Stimulated activated CD4-positive, alpha-beta T cell treated with anti-CD3 and anti-CD28 coated beads, TNF-alpha, amount 100 ng/mL, for 24 hours (primary cell): ENCODE data around the gene DACH1.
"Not testable (repeated sequence)": the region's sequence is repeated elsewhere in the genome, so short reads cannot be mapped to it uniquely, and the experiment has no call there.

ENCODE experiments used
- DNase-seq, 3 experiments: peaks; one replicate each; pipeline ENCODE4 v3.0.0-alpha.2; 2020; ENCODE audit warnings: low read depth in 3 of 3

DACH1 gene

DNA sequence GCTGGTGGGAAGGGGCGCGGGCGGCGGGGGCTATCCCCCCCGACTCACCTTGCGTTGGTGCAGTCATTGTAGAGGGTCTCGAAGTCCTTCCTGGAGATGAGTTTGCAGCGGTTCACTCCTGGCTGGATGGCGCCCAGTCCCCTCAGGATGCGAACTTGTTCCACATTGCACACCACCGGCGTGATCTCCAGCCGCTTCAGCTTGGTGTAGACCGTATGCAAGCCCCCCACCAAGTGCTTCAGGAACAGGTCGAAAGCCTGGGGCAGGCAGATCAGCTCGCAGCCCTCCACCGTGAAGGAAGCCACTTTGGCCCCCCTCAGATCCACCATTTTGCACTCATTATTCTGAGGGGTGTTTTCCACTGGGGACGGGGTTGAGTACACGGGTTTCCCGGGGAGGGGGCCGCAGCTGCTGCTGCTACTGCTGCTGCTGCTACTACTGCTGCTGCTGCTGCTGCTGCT is 1.1 kb downstream of the DACH1 start:
- DNase-seq: no peak

DNA sequence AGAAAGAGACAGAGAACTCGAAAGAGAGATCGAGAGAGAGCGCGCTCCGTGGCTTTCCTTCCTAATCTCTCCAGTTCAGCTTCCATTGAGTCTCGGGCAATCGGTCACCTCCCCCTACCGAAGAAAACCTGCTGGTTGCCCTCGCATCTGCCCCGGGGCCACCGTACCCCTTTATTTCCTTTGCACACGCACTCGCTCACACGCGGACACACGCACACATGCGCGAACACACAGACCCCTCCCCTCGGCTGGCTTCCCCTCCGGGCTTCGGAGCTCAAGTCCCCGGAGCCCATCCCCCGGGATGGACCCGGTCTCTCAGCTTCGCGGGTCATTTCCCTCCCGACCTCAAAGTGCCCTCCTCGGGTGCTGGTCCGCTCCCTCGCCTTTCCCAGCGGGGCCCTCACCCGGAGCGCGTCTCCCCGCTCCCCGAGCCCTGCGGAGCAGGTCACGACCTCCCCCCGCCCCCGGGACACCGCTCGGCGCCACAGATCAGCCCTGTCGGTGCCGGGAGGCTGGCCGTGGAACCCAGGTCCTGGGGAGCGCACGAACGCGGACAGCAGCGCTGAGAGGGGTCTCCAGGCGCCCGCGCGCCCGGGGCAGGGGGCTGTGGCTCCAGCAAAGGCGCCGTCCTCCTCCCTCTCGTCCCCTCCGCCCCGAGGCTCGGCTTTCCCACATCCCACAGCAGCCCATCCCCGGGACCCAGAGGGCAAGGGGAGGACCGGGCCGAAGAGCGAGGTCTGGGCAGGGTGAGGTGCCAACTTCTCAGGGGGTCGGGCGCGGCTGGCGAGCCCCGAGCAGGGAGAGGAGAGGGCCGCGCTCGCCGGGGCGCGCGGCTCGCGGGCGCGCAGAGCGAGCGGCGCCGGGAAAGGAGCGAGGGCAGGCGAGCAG is 1.8 kb downstream of the DACH1 start:
- DNase-seq: no peak

DNA sequence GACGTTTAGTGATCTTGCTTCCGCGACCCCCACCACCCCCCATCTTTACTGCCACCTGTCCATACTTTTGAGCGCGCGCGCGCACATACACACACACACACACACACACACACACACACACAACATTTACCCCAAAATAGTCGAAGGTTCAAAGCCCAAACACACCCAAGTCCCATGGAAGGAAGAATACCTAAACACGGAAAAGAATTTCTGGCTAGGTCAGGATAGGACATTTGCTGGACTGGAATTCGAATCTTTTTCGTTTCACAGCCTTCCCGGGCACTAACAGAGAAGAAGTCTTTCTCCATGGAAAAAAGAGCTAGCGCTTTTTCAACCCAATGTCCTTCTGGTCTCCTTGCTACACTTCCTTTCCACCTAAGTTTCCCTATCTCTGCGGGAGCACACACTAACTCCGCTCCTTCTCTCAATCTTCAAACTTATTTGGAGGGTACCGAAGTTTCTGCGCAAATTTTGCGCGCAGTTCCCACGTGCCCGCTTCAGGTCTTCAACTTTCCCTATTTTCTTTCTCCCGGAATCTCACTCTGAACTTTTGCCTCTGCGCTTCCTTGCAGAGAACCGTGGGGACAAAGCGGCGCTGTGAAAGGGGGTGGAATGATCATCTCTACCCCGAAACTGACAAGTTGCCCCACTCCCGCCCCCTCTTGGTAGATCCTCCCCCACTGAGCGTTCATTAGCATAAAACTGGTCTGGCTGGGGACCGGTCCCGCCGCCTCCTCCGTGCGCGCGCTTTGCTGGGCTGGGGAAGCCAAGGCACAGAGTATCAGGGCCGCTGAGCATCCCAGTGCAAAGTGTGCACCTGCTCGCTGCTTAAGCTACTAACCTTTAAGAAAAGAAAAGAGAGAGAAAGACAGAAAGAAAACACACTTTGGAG is 2.7 kb downstream of the DACH1 start:
- DNase-seq: no peak

DNA sequence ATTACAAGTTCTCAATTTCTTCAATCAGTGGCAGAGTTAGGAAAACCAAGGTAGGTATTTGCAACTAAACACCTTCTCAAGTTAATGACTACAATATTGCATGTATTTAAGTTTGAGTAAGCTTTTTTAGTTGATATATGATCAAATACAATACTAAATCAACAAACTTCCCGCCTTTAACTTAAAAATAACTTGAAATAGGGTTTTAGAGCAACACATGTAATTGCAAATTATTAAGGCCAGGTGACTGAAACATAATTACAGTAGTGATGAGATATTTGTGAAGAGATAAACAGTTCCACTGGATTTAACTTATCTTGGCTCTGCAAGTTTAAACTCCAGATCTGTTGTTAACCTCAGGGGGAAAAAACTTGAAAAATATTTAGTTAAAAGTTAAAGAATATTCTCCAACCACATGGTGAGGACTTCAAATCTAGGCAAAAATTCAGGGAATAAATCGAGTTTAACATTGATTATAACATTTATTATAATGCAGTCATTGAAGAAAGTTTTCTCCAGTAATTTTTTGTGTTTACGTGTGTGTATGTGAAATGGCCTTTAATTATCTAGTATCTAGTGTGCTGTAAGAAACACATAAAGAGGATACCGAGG is 3.6 kb downstream of the DACH1 start:
- DNase-seq: no peak

DNA sequence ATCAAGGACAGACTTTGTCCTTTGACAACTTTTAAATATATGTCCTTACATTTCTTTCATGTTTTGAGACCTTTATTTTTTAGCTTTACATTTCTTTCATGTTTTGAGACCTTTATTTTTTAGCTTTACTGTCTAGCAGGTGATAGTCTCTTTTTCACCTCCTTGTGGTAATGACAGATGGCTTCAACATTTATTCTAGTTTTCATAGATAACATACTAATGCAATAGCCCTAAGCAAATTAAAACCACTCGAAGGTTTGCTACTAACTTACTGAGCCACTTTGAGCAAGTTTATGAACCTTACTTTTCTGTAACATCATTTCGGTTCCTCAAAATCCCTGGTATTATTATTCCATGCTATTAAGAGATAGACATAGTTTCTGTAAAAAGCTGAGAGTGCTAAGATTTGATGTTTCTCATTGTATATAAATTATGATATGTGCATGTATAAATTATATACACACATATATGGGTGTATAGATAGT is 4.5 kb downstream of the DACH1 start:
- DNase-seq: no peak

DNA sequence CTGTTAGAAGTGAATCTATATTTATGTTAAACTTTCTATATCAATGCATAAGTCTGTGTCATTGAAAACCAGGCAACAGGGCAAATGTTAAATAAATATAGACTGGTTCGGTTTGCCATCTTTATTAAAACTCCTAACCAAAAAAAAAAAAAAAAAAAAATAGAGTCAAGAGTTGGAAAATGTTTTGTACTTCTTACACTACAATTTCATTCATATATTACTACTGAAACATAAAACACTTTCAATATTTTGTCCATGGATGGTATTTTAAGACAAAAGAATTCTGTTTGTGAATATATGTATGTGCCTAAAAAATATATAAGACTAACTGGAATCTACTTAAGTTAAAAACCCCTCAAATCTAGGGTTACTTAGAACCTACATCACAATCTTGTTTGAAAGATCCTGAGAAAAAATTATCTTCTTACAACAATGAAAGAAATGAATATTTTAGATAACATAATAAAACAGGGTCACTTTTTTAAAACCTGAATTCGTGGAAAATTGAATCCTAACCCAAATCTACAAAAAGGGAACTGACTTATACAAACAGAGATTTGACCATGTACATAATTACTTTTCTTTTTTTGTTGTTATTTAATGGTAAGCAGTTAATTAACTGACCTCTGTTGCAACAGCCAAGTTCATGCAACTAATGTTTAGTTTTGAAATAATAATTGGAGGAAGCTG is 5.1 kb downstream of the DACH1 start:
- no peak for DNase-seq

DNA sequence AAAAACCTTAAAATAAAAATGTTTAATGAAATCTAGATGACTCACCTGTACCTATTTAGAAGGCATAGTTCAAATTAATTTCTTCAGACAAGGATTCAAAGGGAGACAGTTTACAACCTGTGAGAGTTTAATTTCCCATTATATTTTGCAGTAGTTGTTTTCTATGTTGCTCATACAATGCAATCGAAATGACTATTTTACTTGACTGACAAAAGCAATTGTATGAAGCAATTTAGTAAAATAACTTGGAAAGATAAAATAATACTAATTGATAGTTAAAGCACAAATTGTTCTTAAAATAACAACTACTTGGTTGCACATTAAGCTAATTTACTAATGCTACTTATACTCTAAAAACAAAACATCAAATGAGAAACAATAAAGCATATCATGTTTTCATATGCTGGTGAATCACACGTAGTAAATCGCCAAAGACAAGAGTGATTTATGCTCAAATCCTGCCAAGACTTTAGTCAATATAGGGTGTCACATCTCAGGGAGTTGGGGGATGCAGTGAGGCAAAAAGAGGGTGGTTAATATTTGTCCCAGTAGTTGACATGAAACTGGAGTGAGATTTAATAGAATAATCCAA is 6.4 kb downstream of the DACH1 start:
- no peak for DNase-seq

DNA sequence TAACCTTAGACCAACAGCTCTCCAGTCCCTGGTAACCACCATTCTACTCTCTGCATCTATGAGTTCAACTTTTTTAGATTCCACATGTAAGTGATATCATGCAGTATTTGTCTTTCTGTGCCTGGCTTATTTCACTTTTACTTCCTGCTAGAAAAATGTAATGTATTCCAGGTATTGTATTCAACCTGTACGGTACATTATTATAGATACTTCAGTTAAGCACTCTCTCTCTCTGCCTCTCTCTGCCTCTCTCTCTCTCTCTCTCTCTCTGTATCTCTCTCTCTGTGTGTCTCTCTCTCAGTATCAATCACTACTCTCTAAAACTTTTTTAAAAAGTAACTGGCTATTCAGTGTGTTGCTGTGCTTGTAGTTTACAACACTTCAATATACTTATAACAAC is 8.4 kb downstream of the DACH1 start:
- DNase-seq: no peak

DNA sequence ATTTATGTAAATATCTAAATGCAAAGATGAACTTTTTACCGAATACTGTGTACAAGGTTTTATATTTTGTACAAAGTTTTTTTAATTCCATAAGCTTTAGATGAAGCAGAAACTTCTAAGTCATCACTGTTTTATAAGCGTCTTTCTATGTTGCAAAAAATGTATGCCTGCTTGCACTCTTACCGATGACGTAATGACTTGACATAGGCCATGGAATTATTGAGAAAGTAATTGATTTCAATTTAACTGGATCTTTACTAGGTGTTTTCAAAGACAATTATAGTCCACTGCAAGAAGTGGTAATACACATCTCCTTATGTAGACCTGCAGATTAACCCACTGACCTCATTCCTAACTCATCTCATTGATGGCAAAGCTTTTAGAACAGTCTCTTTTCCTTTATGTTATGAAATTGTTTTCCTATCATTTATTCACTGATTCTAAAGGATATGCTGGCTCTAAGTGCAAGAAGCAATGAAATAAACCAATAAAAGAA is 10.4 kb downstream of the DACH1 start:
- no peak for DNase-seq

DNA sequence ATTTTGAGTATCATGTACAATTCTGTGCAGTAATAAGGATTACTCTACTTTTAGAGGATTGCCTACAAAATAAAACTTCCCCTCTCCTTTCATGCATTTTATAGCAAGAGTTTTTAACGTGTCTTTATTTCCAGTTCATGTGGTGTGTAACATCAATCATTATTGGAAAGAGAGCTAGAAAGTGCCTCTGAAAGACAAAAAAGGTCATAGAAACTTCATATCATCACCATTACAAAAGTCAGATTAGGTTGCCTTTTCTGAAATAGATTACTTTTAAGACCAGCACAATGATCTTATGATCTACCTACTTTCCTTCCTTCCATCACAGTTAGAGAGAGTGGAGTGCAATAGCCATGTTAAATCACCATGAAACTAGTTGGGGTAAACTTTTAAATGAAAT is 12.6 kb downstream of the DACH1 start:
- DNase-seq: no peak

DNA sequence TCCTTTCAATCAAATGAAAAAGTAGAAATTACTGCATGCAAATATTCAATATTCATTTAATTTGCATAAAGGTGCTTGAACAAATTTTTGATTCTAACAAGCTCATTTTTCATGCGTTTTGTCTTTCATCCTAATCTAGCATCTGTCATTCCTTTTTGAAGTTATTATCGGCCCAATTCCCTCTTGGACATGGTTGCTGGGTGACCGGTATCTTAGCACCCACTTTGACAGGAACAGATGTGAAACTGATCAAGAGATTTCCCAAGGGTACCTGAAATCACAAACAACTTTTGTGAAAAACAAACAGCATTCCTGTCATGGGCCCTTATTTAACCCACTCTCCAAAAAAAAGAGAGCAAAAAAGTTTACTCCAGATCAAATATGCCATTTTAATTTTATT is 13.3 kb downstream of the DACH1 start:
- no peak for DNase-seq

DNA sequence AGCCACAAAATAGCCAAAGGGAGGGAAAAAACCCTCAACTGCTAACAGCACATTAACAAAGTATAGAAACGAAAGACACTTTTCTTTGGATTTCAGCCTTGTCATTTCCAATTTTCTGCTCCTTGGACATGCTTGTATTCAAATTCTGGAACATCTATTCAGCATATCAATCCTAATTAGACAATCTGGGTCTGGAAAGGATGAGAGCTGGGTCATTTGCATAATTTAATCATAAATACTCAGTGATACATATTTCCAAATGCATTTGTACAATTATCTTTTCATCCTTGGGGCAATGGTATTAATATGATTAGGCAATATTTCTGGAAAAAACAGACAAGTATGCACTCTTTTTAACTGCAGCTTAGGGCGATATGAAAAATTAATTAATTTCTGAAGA is 14.3 kb downstream of the DACH1 start:
- DNase-seq: no peak

DNA sequence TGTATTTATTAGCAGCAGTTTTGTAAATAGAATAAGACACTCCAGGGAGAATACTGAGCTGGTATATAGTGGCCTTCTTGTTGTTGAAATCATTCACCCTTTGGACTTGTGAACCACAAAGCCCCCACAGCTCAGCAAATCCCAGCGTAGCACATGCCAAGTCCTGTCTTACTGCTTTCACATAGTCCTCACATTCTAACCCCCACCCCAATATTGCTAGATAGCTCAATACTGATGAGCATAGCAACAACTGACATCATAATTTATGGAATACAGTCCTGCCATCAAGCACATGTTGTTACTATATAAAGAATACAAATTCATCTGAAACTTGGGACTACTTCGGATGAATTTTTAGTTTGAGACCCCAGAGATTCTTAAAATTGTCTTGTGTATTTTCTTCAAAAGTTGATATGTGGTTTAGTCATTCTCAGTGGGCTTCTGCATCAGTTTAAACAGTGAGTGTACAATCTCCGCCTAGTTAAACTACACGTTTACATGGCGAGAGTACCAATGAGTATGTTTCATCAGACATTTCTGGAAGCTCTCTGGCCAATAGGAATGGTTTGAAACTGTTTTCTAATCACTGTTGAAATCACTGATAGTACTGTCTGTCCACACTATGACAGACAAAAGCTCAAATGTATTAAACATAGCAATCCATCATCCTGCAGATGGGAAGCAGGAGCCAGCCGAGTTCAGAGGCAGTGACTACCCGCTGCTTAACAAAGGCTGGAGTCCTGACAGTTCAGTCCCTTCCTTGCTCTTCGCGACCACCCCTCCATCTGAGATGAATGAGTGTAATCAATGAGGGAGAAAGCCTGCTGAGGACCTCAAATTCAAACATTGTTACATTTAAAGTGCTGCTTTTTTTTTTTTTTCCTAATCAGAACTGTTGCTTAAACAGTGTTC is 15.2 kb downstream of the DACH1 start:
- no peak for DNase-seq

DNA sequence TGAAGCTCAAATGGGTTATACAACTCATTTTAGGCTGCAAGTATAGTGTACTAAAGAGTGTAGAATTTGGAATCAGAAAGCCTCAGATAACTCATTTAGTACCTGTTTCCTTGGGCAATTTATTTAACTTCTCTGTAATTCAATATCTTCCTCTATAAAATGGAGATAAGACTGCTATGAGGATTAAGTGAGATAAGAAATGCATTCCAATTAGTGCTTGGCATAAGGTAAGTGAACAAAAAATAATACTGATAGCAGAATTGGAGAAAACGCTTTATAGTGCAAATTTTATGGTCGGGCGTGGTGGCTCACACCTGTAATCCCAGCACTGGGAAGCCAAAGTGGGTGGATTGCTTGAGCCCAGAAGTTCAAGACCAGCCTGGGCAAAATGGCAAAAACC is 25.0 kb downstream of the DACH1 start:
- DNase-seq: no peak

DNA sequence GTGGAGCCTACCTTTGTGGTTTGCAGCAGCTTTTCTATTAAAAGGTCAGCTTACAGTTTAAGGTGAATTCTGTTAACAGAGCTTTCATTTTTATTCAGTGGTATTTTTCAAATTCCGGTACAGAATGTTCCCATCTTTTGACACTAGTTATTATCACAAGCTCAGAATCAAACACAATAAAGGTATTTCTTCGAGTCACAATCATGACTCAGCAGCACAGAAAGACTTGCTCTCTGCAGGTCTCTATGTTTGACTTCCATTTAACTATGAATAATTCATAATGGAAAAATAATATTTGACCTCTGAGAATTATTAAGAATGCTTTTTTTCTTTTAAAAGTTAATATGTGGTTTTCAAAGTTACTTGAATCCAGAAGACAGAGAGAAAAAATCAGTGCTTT is 28.2 kb downstream of the DACH1 start:
- no peak for DNase-seq

DNA sequence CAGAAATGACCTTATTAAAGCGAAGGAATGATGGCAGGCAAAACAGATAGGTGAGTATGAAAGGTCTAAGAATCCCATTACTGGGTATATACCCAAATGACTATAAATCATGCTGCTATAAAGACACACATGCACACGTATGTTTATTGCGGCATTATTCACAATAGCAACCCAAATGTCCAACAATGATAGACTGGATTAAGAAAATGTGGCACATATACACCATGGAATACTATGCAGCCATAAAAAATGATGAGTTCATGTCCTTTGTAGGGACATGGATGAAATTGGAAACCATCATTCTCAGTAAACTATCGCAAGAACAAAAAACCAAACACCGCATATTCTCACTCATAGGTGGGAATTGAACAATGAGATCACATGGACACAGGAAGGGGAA is 29.4 kb downstream of the DACH1 start:
- not testable (repeated sequence) for DNase-seq

DNA sequence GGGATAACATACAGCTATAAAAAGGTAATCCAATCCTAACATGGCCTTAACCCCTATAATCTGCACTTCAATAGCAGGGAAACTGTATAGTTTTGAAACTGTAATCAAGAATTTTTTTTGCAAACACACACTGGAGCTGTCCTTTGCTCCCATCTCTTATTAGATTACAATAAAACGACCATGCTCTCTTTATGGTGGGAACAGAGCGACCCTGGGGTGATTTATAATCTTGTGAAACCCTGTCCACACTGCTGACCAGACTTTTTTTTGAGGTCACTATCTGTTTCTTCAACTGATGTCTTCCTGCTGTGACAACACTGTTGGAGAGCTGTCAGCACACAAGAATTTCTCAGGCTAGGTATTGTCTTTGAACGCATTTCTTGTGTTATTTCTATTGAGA is 35.3 kb downstream of the DACH1 start:
- no peak for DNase-seq

DNA sequence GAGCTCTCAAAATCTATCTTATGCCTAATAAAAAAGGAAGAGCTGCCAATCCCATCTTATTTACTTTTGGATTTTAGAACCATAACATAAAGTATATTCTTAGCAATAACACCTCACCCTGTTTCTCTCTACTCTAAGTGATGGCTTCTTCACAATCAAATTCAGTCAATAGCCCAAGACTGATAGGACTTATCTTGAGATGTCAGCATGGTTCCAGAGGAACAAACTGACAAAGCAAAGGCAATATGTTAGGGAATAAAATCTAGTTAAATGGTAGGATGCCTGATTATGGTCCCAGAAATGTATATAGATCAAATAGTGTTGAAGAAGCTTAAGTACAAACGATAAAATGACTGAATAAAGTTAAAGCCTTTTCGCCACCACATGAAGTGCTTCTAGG is 36.3 kb downstream of the DACH1 start:
- DNase-seq: no peak

DNA sequence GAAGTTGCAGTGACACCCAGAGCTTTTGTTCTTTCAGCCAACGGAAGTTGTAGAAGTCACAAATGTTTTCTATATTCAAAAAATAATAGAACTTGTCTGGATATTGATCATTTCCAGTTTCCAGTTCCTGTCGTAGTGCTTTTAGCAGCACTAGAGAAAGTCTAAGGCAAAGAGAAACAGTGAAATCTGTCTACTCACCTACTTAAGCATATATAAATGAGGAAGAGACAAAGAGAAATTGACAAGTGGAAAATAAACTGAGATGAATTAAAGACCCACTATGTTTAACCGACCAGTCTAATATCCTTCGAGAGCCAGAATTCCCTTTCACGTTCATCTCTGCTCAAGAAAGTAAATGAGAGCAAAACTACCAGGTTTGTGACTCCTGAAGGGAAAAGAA is 36.7 kb downstream of the DACH1 start:
- no peak for DNase-seq

DNA sequence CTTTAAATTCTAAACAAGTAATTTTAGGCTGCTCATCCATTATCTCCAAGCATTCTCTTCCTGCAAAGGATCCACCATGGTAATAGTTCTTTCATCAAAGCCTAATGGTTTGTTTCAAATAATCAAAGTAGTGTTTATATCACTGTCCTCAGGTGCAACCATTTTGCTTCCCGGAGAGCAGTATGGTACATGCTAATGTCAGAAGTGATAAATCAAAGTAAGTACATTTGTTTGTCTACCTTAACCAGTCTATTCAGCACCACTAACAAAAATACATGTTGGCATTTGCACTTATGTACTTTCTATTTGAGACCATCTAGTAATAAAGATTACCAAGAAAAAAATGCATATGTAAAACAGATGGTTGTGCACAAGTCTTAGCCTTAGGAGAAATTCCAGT is 37.5 kb downstream of the DACH1 start:
- no peak for DNase-seq
